Neural progenitor cell (in vitro differentiated cells): ENCODE data around the gene FAM83G.

ENCODE experiments used
- EZH2phosphoT487 ChIP-seq: fragments of 200-600 bp; sonication (generic); IDR thresholded peaks from 2 replicates; pipeline ENCODE4 v1.6.1; 2017; ENCODE audit warnings: antibody characterized with exemption
- TF ChIP-seq, protein P1 (sequence below): fragments of 200-600 bp; sonication (generic); IDR thresholded peaks from 2 replicates; pipeline ENCODE4 v1.5.1; 2017; ENCODE audit warnings: antibody characterized with exemption, mild to moderate bottlenecking

- TF ChIP-seq, protein P1, sequence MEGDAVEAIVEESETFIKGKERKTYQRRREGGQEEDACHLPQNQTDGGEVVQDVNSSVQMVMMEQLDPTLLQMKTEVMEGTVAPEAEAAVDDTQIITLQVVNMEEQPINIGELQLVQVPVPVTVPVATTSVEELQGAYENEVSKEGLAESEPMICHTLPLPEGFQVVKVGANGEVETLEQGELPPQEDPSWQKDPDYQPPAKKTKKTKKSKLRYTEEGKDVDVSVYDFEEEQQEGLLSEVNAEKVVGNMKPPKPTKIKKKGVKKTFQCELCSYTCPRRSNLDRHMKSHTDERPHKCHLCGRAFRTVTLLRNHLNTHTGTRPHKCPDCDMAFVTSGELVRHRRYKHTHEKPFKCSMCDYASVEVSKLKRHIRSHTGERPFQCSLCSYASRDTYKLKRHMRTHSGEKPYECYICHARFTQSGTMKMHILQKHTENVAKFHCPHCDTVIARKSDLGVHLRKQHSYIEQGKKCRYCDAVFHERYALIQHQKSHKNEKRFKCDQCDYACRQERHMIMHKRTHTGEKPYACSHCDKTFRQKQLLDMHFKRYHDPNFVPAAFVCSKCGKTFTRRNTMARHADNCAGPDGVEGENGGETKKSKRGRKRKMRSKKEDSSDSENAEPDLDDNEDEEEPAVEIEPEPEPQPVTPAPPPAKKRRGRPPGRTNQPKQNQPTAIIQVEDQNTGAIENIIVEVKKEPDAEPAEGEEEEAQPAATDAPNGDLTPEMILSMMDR: no peak
- no peak for TF ChIP-seq EZH2phosphoT487
Observed at GRCh38 chr17:19000531-19001325, 3.8 kb downstream of the FAM83G start.
